NK-92 treated with Interleukin-12 subunit alpha and Interleukin-12 subunit beta, amount 100 ng/mL, for 24 hours (cell line): ENCODE data around the gene AQP6.
A peak's percentile ranks its signal among the peaks of the same experiment; 100 is the strongest.

Source experiments
- DNase-seq: peaks from one replicate; lab custom pipeline; 2025; lab: John Stamatoyannopoulos, UW

The AQP6 gene

GRCh38 chr12:49942921-49943624 lies 29.7 kb upstream of the AQP6 start:
- DNase-seq = no peak

- no peak for DNase-seq
Observed at GRCh38 chr12:49943625-49943960, 29.2 kb upstream of the AQP6 start.

- no peak for DNase-seq
Observed at GRCh38 chr12:49944046-49944445, 28.7 kb upstream of the AQP6 start.

- no peak for DNase-seq
Observed at GRCh38 chr12:49944718-49945117, 28.0 kb upstream of the AQP6 start.

- DNase-seq = peak; percentile 19
Observed at GRCh38 chr12:49945394-49946080, 27.2 kb upstream of the AQP6 start.

- no peak for DNase-seq
Observed at GRCh38 chr12:49946086-49946485, 26.7 kb upstream of the AQP6 start.

- no peak for DNase-seq
Observed at GRCh38 chr12:49946497-49946896, 26.2 kb upstream of the AQP6 start.

- DNase-seq = no peak
Observed at GRCh38 chr12:49947593-49948226, 25.0 kb upstream of the AQP6 start.

- DNase-seq = no peak
Observed at GRCh38 chr12:49948866-49949845, 23.6 kb upstream of the AQP6 start.

- no peak for DNase-seq
Observed at GRCh38 chr12:49949866-49950265, 22.9 kb upstream of the AQP6 start.

GRCh38 chr12:49950273-49951251 lies 22.2 kb upstream of the AQP6 start, which contains the start of gene AQP2:
Gene AQP2, plus strand, starts transcription at chr12:49950737. Its CDS starts 94 bp downstream, at chr12:49950831.
- no peak for DNase-seq

GRCh38 chr12:49951411-49952240 lies 21.1 kb upstream of the AQP6 start:
- no peak for DNase-seq

- no peak for DNase-seq
Observed at GRCh38 chr12:49952391-49953055, 20.2 kb upstream of the AQP6 start.

GRCh38 chr12:49953151-49953550 lies 19.6 kb upstream of the AQP6 start:
- no peak for DNase-seq

- DNase-seq = no peak
Observed at GRCh38 chr12:49953961-49954846, 18.5 kb upstream of the AQP6 start.

- no peak for DNase-seq
Observed at GRCh38 chr12:49954863-49955830, 17.6 kb upstream of the AQP6 start.
